Measurements from ENCODE around the gene AMPH.
"Not testable (repeated sequence)": the region's sequence is repeated elsewhere in the genome, so short reads cannot be mapped to it uniquely, and the experiment has no call there.

AMPH gene

GRCh38 chr7:38350777-38351176, 280.4 kb downstream of the AMPH start:
- not testable (repeated sequence) for DNase-seq (ENCODE audit: low read depth)

- peak; percentile 29 for DNase-seq (ENCODE audit: low read depth)
Observed at GRCh38 chr7:38349869-38350583, 281.1 kb downstream of the AMPH start.

GRCh38 chr7:38349126-38349795, 281.9 kb downstream of the AMPH start:
- DNase-seq (ENCODE audit: low read depth), result not testable (repeated sequence)

GRCh38 chr7:38345299-38346172, 285.6 kb downstream of the AMPH start:
- peak; percentile 31 for DNase-seq (ENCODE audit: low read depth)

GRCh38 chr7:38344741-38345140, 286.4 kb downstream of the AMPH start:
- not testable (repeated sequence) for DNase-seq (ENCODE audit: low read depth)

- not testable (repeated sequence) for DNase-seq (ENCODE audit: low read depth)
Observed at GRCh38 chr7:38342135-38342534, 289.0 kb downstream of the AMPH start.

GRCh38 chr7:38341172-38341705, 289.9 kb downstream of the AMPH start:
- DNase-seq (ENCODE audit: low read depth), result not testable (repeated sequence)

- DNase-seq (ENCODE audit: low read depth), result no peak
Observed at GRCh38 chr7:38339953-38340819, 291.0 kb downstream of the AMPH start.

GRCh38 chr7:38336148-38336515, 295.0 kb downstream of the AMPH start:
- DNase-seq (ENCODE audit: low read depth), result not testable (repeated sequence)

- peak; percentile 70 for DNase-seq (ENCODE audit: low read depth)
Observed at GRCh38 chr7:38335492-38336147, 295.6 kb downstream of the AMPH start.

- no peak for DNase-seq (ENCODE audit: low read depth)
Observed at GRCh38 chr7:38335128-38335491, 296.1 kb downstream of the AMPH start.

- DNase-seq (ENCODE audit: low read depth), result no peak
Observed at GRCh38 chr7:38334163-38334562, 297.0 kb downstream of the AMPH start.
